NT2/D1 (cell line): ENCODE measurements around the gene LAIR2.
"Not testable (repeated sequence)": the region's sequence is repeated elsewhere in the genome, so short reads cannot be mapped to it uniquely, and the experiment has no call there.

Source experiments
- DNase-seq: peaks from one replicate; pipeline ENCODE4 v3.0.0-alpha.2; 2011; ENCODE audit warnings: low read depth, low spot score
- H3K27me3 ChIP-seq: 2 replicates; pipeline ENCODE4 v1.6.0; 2011; ENCODE audit warnings: mild to moderate bottlenecking; ENCODE audit not compliant: insufficient read length, insufficient read depth
- H3K36me3 ChIP-seq: 2 replicates; pipeline ENCODE4 v1.6.1; 2011; ENCODE audit warnings: mild to moderate bottlenecking, low read length, mixed read lengths; ENCODE audit not compliant: insufficient read depth, insufficient read length
- H3K4me1 ChIP-seq: 2 replicates; pipeline ENCODE4 v1.5.1; 2011; ENCODE audit not compliant: insufficient read depth, insufficient read length
- H3K4me3 ChIP-seq: 2 replicates; pipeline ENCODE4 v1.5.1; 2011; ENCODE audit warnings: low read depth; ENCODE audit not compliant: insufficient read length
- H3K9ac ChIP-seq: 2 replicates; pipeline ENCODE4 v1.6.0; 2011; ENCODE audit warnings: low read depth; ENCODE audit not compliant: insufficient read length
- H3K9me3 ChIP-seq: 2 replicates; pipeline ENCODE4 v1.5.1; 2011; ENCODE audit warnings: mild to moderate bottlenecking, low read length; ENCODE audit not compliant: insufficient read depth
- SUZ12 ChIP-seq: IDR thresholded peaks from 2 replicates; pipeline ENCODE4 v1.6.1; 2011; ENCODE audit not compliant: insufficient read length, insufficient read depth; ENCODE audit errors: extremely low read depth
- YY1 ChIP-seq: IDR thresholded peaks from 2 replicates; pipeline ENCODE4 v1.6.1; 2011; ENCODE audit not compliant: insufficient read length, insufficient read depth
- ZNF274 ChIP-seq: IDR thresholded peaks from 2 replicates; pipeline ENCODE4 v1.6.1; 2011; ENCODE audit warnings: mild to moderate bottlenecking, low read depth, low read length

Gene LAIR2

GRCh38 chr19:54462047-54462654 is 40.5 kb upstream of the LAIR2 start:
- Histone ChIP-seq H3K27me3 (no peaks in the 10 kb centered on the region), H3K9me3 (no peaks in the 10 kb centered on the region), H3K4me1 (peaks cover 7% of the 10 kb centered on the region), H3K36me3 (peaks cover 43% of the 10 kb centered on the region), H3K9ac (peak overlapping the region; percentile 95), H3K4me3 (peak overlapping the region; percentile 80)
- no peak for DNase-seq
- TF ChIP-seq ZNF274 (no peak), SUZ12 (no peak), YY1 (no peak)

- Histone ChIP-seq H3K4me3 (peak overlapping the region; percentile 80), H3K9me3 (no peaks in the 10 kb centered on the region), H3K36me3 (peaks cover 39% of the 10 kb centered on the region), H3K9ac (peak overlapping the region; percentile 95), H3K27me3 (no peaks in the 10 kb centered on the region), H3K4me1 (peaks cover 7% of the 10 kb centered on the region)
- TF ChIP-seq SUZ12 = no peak
- no peak for TF ChIP-seq ZNF274
- TF ChIP-seq YY1 = no peak
- no peak for DNase-seq
These were observed 39.7 kb upstream of the LAIR2 start for GRCh38 chr19:54462655-54463530.

- H3K27me3 ChIP-seq = no peaks in the 10 kb centered on the region
- H3K9ac ChIP-seq = peak within 1 kb of the TSS; percentile 95
- peak; percentile 98 for DNase-seq
- H3K4me1 ChIP-seq = peaks cover 7% of the 10 kb centered on the region
- H3K9me3 ChIP-seq = no peaks in the 10 kb centered on the region
- peaks cover 32% of the 10 kb centered on the region for H3K36me3 ChIP-seq
- H3K4me3 ChIP-seq = peak within 1 kb of the TSS; percentile 80
- TF ChIP-seq YY1 (no peak), ZNF274 (no peak), SUZ12 (no peak)
These were observed 39.0 kb upstream of the LAIR2 start, which contains the start of gene LENG9 for GRCh38 chr19:54463531-54464043. LENG9 (minus strand) TSS chr19:54463778; CDS start chr19:54463526, 252 bp downstream.

- Histone ChIP-seq H3K4me3 (peak overlapping the region; percentile 67), H3K27me3 (no peaks in the 10 kb centered on the region), H3K9ac (peak overlapping the region; percentile 80), H3K4me1 (peaks cover 2% of the 10 kb centered on the region), H3K9me3 (no peaks in the 10 kb centered on the region), H3K36me3 (peaks cover 26% of the 10 kb centered on the region)
- DNase-seq = peak; percentile 97
- TF ChIP-seq YY1 (no peak), SUZ12 (no peak), ZNF274 (no peak)
These were observed 38.5 kb upstream of the LAIR2 start for GRCh38 chr19:54464044-54464629.

GRCh38 chr19:54464630-54465425 is 37.8 kb upstream of the LAIR2 start:
- Histone ChIP-seq H3K9me3 (no peaks in the 10 kb centered on the region), H3K36me3 (peaks cover 19% of the 10 kb centered on the region), H3K4me3 (peak overlapping the region; percentile 67), H3K9ac (peak overlapping the region; percentile 80), H3K4me1 (peaks cover 2% of the 10 kb centered on the region), H3K27me3 (no peaks in the 10 kb centered on the region)
- peak; percentile 72 for DNase-seq
- no peak for TF ChIP-seq SUZ12

- Histone ChIP-seq H3K4me3 (peak overlapping the region; percentile 67), H3K27me3 (no peaks in the 10 kb centered on the region), H3K9ac (peak overlapping the region; percentile 76), H3K9me3 (no peaks in the 10 kb centered on the region), H3K4me1 (peaks cover 2% of the 10 kb centered on the region), H3K36me3 (peaks cover 14% of the 10 kb centered on the region)
- TF ChIP-seq SUZ12 = no peak
- TF ChIP-seq ZNF274 = no peak
- no peak for TF ChIP-seq YY1
- DNase-seq = no peak
These were observed 37.1 kb upstream of the LAIR2 start for GRCh38 chr19:54465426-54466109.

- not testable (repeated sequence) for H3K4me1 ChIP-seq, DNase-seq
These were observed 36.5 kb upstream of the LAIR2 start for GRCh38 chr19:54466110-54466480.

More at GRCh38 chr19:54466110-54466480, 36.5 kb upstream of the LAIR2 start:
- H3K36me3 ChIP-seq = peaks cover 13% of the 10 kb centered on the region
- H3K27me3 ChIP-seq, H3K9me3 ChIP-seq, H3K4me3 ChIP-seq, H3K9ac ChIP-seq: not testable (repeated sequence)
